B cell (primary cell): Measurements from ENCODE around the gene HENMT1.

Experiments used
- CTCF ChIP-seq: fragments of 200-600 bp; IDR thresholded peaks from one replicate; pipeline ENCODE4 v1.8.0; 2022; ENCODE audit warnings: antibody characterized with exemption, mild to moderate bottlenecking
- EZH2 ChIP-seq: IDR thresholded peaks from 2 replicates; pipeline ENCODE4 v1.6.1; 2012; ENCODE audit warnings: borderline replicate concordance, low read depth, mild to moderate bottlenecking, moderate library complexity, low read length; ENCODE audit not compliant: insufficient read depth, poor library complexity, severe bottlenecking

GRCh38 chr1:108703939-108704338, 43.0 kb upstream of the HENMT1 start:
- TF ChIP-seq CTCF (no peak), EZH2 (no peak)
